Adrenal gland (tissue), 5 donors: ENCODE results near the gene ADAMTS19.

Source experiments
- POLR2A ChIP-seq, 2 donors: fragments of 450-650 bp; IDR thresholded peaks; one replicate each; pipeline ENCODE4 v1.6.1; 2017; ENCODE audit warnings: antibody characterized with exemption in 2 of 2, mild to moderate bottlenecking in 2 of 2, moderate library complexity in 1 of 2
- TF ChIP-seq, protein P1 (sequence below), 6 experiments: fragments of 450-650 bp in 4 of 6; fragments of 200-600 bp in 2 of 6; sonication (generic) in 1 of 6; IDR thresholded peaks; 1 replicate in 5 of 6; 2 replicates in 1 of 6; pipeline versions ENCODE4 v1.5.1 to v1.8.0; 2016 to 2021; ENCODE audit warnings: antibody characterized with exemption in 6 of 6, mild to moderate bottlenecking in 2 of 6, moderate library complexity in 1 of 6
- donor health status: DM: no; HTN: no; CAD: no.

DNA sequence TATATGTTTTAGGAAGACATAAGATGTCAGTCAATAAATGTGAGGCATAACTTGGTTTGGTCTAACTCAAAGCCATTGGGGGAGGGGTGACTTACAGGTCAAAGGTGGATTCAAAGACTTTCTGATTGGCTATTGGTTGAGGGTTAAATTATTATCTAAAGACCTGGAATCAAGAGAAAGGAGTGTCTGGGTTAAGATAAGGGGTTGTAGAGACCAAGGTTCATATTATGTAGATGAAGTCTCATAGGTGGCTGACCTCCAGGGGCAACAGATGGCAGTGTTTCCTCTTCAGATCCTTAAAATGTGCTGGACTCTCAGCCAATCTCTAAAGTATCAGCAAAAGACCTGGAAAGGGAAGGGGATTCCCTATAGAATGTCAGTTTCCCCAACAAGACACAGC is 236.5 kb downstream of the ADAMTS19 start:
- TF ChIP-seq, protein P1, sequence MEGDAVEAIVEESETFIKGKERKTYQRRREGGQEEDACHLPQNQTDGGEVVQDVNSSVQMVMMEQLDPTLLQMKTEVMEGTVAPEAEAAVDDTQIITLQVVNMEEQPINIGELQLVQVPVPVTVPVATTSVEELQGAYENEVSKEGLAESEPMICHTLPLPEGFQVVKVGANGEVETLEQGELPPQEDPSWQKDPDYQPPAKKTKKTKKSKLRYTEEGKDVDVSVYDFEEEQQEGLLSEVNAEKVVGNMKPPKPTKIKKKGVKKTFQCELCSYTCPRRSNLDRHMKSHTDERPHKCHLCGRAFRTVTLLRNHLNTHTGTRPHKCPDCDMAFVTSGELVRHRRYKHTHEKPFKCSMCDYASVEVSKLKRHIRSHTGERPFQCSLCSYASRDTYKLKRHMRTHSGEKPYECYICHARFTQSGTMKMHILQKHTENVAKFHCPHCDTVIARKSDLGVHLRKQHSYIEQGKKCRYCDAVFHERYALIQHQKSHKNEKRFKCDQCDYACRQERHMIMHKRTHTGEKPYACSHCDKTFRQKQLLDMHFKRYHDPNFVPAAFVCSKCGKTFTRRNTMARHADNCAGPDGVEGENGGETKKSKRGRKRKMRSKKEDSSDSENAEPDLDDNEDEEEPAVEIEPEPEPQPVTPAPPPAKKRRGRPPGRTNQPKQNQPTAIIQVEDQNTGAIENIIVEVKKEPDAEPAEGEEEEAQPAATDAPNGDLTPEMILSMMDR (IDR thresholded peaks at IDR 0.05): no peak
- no peak for TF ChIP-seq POLR2A (IDR thresholded peaks at IDR 0.05)
